Activated CD4-positive, CD25-positive, alpha-beta regulatory T cell (primary cell): ENCODE measurements around the gene PAX8.

Experiments used
- DNase-seq, 4 experiments: peaks; one replicate each; lab custom pipeline; 2025; lab: John Stamatoyannopoulos, UW

PAX8 gene

GRCh38 chr2:113236367-113237159 lies 42.2 kb downstream of the PAX8 start:
- DNase-seq = no peak

- peak in 3 of 4 experiments; percentile 12 to 38 (median 37) for DNase-seq
These were observed 43.1 kb downstream of the PAX8 start for GRCh38 chr2:113235347-113236226.

GRCh38 chr2:113234721-113235346 lies 43.9 kb downstream of the PAX8 start:
- DNase-seq = no peak

GRCh38 chr2:113233593-113234550 lies 44.8 kb downstream of the PAX8 start:
- no peak for DNase-seq

- no peak for DNase-seq
These were observed 46.0 kb downstream of the PAX8 start for GRCh38 chr2:113232740-113233139.

GRCh38 chr2:113232123-113232522 lies 46.6 kb downstream of the PAX8 start:
- DNase-seq = no peak

DNA sequence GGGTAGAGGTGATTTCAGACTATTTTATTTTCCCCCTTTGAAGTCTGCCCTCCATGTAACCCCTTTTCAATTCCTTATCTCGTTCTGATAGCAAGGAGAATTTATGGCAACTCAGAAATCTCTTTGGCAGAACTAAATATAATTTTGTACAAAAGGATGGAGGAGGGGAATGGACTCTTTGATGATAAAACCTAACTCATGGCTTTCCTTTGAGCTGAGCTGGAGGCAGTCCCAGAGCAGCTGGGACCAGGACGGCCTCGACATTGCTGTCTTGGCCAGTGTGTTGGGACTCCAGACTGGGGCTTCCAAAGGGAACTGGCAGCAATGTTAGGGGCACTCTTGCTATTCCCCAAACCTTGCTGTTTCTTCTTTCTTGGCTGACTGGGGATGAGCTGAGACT lies 47.7 kb downstream of the PAX8 start:
- no peak for DNase-seq

DNA sequence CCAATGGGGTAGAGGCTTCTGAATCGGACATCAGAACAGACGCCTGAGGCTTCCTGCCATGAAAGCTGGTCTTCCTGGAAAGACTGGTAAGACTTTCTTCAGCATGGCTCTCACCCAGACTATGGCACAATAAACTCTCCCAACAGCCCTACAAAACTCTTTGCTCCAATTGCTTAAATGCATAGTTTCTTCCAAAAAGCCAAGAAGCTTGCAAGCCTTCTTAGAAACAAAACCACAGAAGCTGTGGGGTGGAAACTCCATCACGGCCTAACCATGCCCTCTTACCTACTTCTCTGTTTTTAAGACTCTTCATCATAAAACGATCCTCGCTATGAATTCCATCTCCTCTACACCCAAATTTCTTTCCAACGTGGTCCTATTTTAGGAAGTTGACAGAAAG lies 48.2 kb downstream of the PAX8 start:
- no peak for DNase-seq

GRCh38 chr2:113229795-113230194 lies 48.9 kb downstream of the PAX8 start:
- no peak for DNase-seq

- no peak for DNase-seq
These were observed 49.6 kb downstream of the PAX8 start for GRCh38 chr2:113228991-113229716.

- DNase-seq = no peak
These were observed 50.4 kb downstream of the PAX8 start for GRCh38 chr2:113228351-113228750.

DNA sequence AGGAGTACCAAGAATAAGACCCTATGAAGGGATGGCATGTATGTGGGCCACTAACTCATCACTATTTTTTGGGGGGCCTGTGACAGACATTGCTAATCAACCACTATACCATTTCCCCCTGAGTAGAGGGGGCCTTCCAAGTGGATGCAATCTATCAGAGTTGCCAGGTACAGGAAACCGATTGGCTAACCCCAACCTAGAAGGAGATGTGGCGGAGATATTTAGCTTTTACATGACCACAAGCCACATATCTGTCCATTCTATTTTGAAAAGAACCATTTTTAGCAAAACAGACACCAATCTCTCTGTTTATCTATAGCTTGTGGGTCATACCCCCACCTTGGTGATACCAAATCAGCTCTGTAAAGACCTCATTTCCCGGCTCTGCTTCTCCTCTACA lies 51.0 kb downstream of the PAX8 start:
- DNase-seq = no peak

GRCh38 chr2:113227290-113227689 lies 51.4 kb downstream of the PAX8 start:
- no peak for DNase-seq

DNA sequence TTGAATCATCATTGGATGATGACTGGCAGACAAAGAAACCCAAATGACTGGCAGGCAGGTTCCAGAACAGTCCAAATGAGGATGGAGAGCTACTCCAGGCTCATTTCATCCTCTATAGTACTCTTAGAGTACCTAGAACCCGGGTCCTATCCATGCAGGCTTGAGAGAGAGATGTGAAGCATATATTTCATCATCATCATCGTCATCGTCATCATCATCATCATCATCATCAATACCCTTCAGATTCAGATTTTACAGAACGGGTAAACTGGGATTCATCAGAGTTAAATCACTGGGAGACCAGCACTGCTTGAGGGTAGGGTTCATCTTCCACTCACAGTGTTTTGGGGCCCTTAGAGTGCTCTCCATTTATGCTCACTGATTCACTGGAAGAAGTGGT lies 52.3 kb downstream of the PAX8 start:
- no peak for DNase-seq

DNA sequence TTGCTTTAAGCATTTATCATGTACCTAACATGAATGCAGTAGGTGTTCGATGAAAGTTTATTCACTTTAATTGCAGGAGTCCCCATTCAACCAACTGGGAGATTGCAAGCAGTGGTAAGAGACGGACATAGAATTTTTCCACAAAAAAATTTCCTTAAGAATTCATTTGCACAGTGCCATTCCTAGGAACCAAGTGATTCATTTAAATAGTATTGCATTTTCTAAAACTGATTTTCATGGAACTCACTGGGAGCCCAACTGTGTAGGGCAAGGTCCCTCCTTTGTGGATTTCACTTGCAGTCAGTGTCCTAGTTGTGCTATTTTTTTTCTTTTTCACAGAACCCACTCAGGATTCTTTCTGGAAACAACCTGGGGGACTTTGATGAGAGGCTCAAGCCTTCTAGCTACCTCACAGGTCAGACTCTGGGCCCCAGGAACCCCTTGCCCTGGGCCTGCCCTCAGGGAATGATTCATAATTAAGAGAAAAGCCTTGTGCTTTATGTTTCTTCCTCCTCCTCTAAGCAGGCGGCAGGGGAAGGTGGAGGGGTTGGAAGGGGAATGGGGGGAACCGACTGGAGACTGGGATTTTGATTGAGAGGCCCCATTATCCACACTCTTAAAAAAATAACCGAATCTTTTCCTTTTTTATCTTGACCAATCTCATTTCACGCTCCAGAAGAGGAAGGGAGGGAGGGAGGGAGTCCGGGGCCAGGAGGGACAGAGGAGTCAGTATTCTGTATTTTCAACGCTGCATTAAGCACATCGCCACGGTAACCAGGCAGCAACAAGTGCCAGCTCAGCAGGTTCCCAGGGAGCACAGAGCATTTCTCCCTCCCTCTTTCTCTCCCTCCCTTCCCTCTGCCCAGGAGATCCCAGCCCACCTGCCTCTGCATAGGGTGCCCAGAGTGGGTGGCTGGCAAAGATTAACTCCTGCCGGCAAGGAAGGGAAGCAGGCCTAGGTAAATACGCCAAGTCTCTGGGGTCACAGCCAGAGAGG lies 53.2 kb downstream of the PAX8 start:
- no peak for DNase-seq

DNA sequence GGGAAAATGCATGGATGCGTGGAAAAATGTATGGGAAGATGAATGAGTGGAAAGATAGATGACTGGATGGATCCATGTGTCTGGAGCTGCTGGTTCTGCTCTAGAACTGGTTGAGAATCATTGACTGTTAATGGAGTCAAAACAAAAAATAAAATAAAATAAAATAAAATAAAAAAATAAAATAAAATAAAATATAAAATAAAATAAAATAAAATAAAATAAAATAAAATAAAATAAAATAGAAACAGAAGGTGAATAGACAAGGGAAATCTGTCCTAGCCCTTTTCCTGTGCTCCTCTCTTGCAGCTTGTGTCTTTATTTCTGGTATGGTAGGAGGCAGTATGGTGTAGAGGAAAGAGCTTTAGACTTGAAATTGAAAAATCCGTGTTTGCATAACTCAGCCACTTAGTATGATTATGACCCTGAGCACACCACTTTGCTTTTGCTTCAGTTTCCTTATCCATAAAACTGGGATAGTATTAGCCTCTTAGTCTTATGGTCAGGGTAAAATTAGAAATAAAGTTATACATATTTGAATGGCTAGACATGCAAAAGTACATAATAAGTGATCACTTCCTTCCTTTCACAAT lies 54.0 kb downstream of the PAX8 start:
- DNase-seq = no peak

GRCh38 chr2:113223813-113224212 lies 54.9 kb downstream of the PAX8 start:
- no peak for DNase-seq

GRCh38 chr2:113221846-113222245 lies 56.9 kb downstream of the PAX8 start:
- DNase-seq = no peak
